HL-60/S4 treated with retinoic acid at 250 ng/mL for 4 days and 3 days (cell line): ENCODE results near the gene LRP1.

Experiments
- in situ Hi-C: fragments of 300-500 bp; cut with MboI; formaldehyde crosslinking; loops from 2 replicates; pipeline ENCODE4 v1.7.0; 2022; ENCODE audit warnings: low sequenced_read_pairs

Gene LRP1

GRCh38 chr12:57231276-57232021 is 103.2 kb downstream of the LRP1 start:
- in situ Hi-C loops = no loop called here

GRCh38 chr12:57232156-57232756 is 104.0 kb downstream of the LRP1 start:
- in situ Hi-C loops = no loop called here

- in situ Hi-C loops = no loop called here
Observed at GRCh38 chr12:57233357-57234232, 105.3 kb downstream of the LRP1 start.

- in situ Hi-C loops = no loop called here
Observed at GRCh38 chr12:57234233-57234570, 105.9 kb downstream of the LRP1 start.

- in situ Hi-C loops = no loop called here
Observed at GRCh38 chr12:57234571-57235016, 106.3 kb downstream of the LRP1 start.

- in situ Hi-C loops = no loop called here
Observed at GRCh38 chr12:57235017-57235727, 106.9 kb downstream of the LRP1 start.

GRCh38 chr12:57235728-57236131 is 107.4 kb downstream of the LRP1 start:
- in situ Hi-C loops = no loop called here

GRCh38 chr12:57236201-57236924 is 108.1 kb downstream of the LRP1 start:
- in situ Hi-C loops = no loop called here

- in situ Hi-C loops = no loop called here
Observed at GRCh38 chr12:57236925-57237595, 108.8 kb downstream of the LRP1 start.

- in situ Hi-C loops = no loop called here
Observed at GRCh38 chr12:57237596-57237931, 109.3 kb downstream of the LRP1 start.

GRCh38 chr12:57237932-57238853 is 109.9 kb downstream of the LRP1 start:
- in situ Hi-C loops = no loop called here

- in situ Hi-C loops = no loop called here
Observed at GRCh38 chr12:57238854-57239554, 110.7 kb downstream of the LRP1 start.

GRCh38 chr12:57239587-57240065 is 111.3 kb downstream of the LRP1 start:
- in situ Hi-C loops = no loop called here

- in situ Hi-C loops = no loop called here
Observed at GRCh38 chr12:57240066-57240921, 112.0 kb downstream of the LRP1 start.

GRCh38 chr12:57240926-57241401 is 112.7 kb downstream of the LRP1 start:
- in situ Hi-C loops = no loop called here

- in situ Hi-C loops = no loop called here
Observed at GRCh38 chr12:57241402-57242310, 113.4 kb downstream of the LRP1 start.
